Upper lobe of left lung (tissue), 6 donors: Measurements from ENCODE around the gene CNTN2. TPM values are rescaled to one million over a fixed set of nuclear protein-coding genes. Genes with fewer than 3 reads are reported as not detected.

Experiments
- ATAC-seq, 2 donors: fragments of 200-7000 bp; cut with Tn5 transposase; one replicate each; pipeline ENCODE4 v1.9.1; 2022; ENCODE audit warnings: mild to moderate bottlenecking in 2 of 2, moderate library complexity in 2 of 2; ENCODE audit not compliant: low FRiP score in 2 of 2
- DNase-seq, 2 donors: peaks; one replicate each; pipeline ENCODE4 v3.0.0-alpha.2; 2019 to 2020
- H3K27ac ChIP-seq, 4 donors: fragments of 200-600 bp; sonication (generic); one replicate each; pipeline ENCODE4 v1.5.1; 2016 to 2019
- H3K27me3 ChIP-seq, 4 donors: fragments of 200-600 bp; sonication (generic); one replicate each; pipeline ENCODE4 v1.5.1; 2017 to 2019
- H3K36me3 ChIP-seq, 4 donors: fragments of 200-600 bp; sonication (generic); one replicate each; pipeline ENCODE4 v1.5.1; 2016 to 2019
- H3K4me1 ChIP-seq, 4 donors: fragments of 200-600 bp; sonication (generic); one replicate each; pipeline ENCODE4 v1.5.1; 2018 to 2019
- H3K4me3 ChIP-seq, 4 donors: fragments of 200-600 bp; sonication (generic); one replicate each; pipeline ENCODE4 v1.5.1; 2017 to 2019; ENCODE audit warnings: mild to moderate bottlenecking in 2 of 4, moderate library complexity in 1 of 4
- H3K9me3 ChIP-seq, 4 donors: fragments of 200-600 bp; sonication (generic); one replicate each; pipeline ENCODE4 v1.5.1; 2018 to 2019
- EP300 ChIP-seq, 4 donors: sonication (generic); formaldehyde crosslinking; IDR thresholded peaks; one replicate each; pipeline ENCODE4 v1.5.1; 2017; ENCODE audit warnings: antibody characterized with exemption in 4 of 4, control low read depth in 2 of 4
- POLR2A ChIP-seq, 4 donors: fragments of 450-650 bp; IDR thresholded peaks; one replicate each; pipeline ENCODE4 v1.5.1; 2016 to 2017; ENCODE audit warnings: antibody characterized with exemption in 4 of 4, mild to moderate bottlenecking in 2 of 4
- POLR2AphosphoS5 ChIP-seq, 2 donors: sonication (generic); formaldehyde crosslinking; IDR thresholded peaks; one replicate each; pipeline ENCODE4 v1.5.1; 2017; ENCODE audit warnings: antibody characterized with exemption in 2 of 2
- WGBS, 2 donors: methylation state at CpG; one replicate each; pipeline ENCODE4 v1.1.5; 2017 to 2018; 5-methylcytosine and 5-hydroxymethylcytosine counted together
- total RNA-seq, 6 donors: library from RNA; depleted of rRNA in 4 of 6; stranded (reverse); fragments of >200 nt in 4 of 6; gene quantifications; one replicate each; pipeline versions ENCODE4 v1.1.0 to v1.2.1, GENCODE V29; 2016 to 2021
- TF ChIP-seq, protein P1 (sequence below), 6 experiments: fragments of 450-650 bp in 4 of 6; fragments of 200-600 bp in 2 of 6; sonication (generic) in 2 of 6; IDR thresholded peaks; one replicate each; pipeline ENCODE4 v1.5.1; 2016 to 2019; ENCODE audit warnings: antibody characterized with exemption in 6 of 6
- donor health status: DM: no; HTN: no; CAD: no; lungs with moderate emphysema.
- donor health status: DM: no; HTN: yes; CAD: no; lungs with severe emphysema.

CNTN2 gene
- total RNA-seq, 6 donors from 2014 or later, result not detected

DNA sequence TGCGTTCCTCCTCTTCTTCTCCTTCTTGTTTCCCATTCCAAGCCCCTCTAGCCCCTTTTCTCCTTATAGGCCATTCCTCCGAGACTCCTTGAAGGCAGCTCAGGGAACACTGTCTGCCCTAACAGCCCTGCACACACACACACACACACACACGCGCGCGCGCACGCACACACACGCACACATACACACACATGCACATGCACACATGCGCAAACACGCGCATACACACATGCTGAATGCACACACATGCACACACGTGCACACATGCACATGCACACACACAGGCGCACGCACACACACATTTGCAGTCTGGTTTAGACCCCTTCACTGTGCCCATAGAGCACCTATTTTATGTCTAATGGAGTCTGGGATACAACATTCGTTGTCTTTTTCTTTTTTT, 17.8 kb upstream of the CNTN2 start:
- H3K27ac ChIP-seq, result no peak overlapping the region
- H3K9me3 ChIP-seq, result no peaks in the 10 kb centered on the region
- H3K4me3 ChIP-seq, result no peak overlapping the region
- DNase-seq (no peak), ATAC-seq (no peak)
- no peaks in the 10 kb centered on the region for H3K36me3 ChIP-seq
- H3K27me3 ChIP-seq, result no peaks in the 10 kb centered on the region
- H3K4me1 ChIP-seq, result no peaks in the 10 kb centered on the region
- TF ChIP-seq, protein P1, sequence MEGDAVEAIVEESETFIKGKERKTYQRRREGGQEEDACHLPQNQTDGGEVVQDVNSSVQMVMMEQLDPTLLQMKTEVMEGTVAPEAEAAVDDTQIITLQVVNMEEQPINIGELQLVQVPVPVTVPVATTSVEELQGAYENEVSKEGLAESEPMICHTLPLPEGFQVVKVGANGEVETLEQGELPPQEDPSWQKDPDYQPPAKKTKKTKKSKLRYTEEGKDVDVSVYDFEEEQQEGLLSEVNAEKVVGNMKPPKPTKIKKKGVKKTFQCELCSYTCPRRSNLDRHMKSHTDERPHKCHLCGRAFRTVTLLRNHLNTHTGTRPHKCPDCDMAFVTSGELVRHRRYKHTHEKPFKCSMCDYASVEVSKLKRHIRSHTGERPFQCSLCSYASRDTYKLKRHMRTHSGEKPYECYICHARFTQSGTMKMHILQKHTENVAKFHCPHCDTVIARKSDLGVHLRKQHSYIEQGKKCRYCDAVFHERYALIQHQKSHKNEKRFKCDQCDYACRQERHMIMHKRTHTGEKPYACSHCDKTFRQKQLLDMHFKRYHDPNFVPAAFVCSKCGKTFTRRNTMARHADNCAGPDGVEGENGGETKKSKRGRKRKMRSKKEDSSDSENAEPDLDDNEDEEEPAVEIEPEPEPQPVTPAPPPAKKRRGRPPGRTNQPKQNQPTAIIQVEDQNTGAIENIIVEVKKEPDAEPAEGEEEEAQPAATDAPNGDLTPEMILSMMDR (IDR thresholded peaks at IDR 0.05), result no peak
- TF ChIP-seq EP300 (IDR thresholded peaks at IDR 0.05) (no peak), POLR2A (IDR thresholded peaks at IDR 0.05) (no peak), POLR2AphosphoS5 (IDR thresholded peaks at IDR 0.05) (no peak)
- WGBS, 2 donors, result 84 to 85% methylated on average over 16 of the region's 16 CpGs

DNA sequence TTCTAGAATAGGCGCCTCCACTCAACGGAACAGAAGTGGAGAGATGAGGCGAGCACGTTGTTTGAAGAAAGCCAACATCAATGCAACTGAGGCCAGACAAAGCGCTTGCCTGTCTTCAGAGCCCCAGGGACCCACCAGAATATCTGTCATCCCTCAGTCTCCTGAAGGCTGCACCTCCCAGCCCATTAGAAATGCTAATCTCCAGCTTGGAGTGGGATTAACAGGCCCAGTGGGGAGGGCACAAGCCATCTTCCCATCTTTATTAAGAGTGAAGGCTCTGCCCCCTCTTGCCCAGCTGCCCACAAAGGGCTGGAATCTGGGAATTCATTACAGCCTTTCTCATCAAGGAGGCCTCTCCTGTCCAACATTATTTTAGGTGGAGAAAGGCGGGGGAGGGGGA, 16.8 kb upstream of the CNTN2 start:
- 69 to 76% methylated on average over 6 of the region's 6 CpGs for WGBS, 2 donors
- H3K27ac ChIP-seq, result no peak overlapping the region
- H3K4me1 ChIP-seq, result no peaks in the 10 kb centered on the region
- no peak for DNase-seq
- ATAC-seq, result no peak
- no peaks in the 10 kb centered on the region for H3K36me3 ChIP-seq
- no peak overlapping the region for H3K4me3 ChIP-seq
- no peaks in the 10 kb centered on the region for H3K27me3 ChIP-seq
- no peak for TF ChIP-seq EP300 (IDR thresholded peaks at IDR 0.05)
- TF ChIP-seq, protein P1 (IDR thresholded peaks at IDR 0.05), result no peak
- TF ChIP-seq POLR2AphosphoS5 (IDR thresholded peaks at IDR 0.05), result no peak
- TF ChIP-seq POLR2A (IDR thresholded peaks at IDR 0.05), result no peak
- no peaks in the 10 kb centered on the region for H3K9me3 ChIP-seq

DNA sequence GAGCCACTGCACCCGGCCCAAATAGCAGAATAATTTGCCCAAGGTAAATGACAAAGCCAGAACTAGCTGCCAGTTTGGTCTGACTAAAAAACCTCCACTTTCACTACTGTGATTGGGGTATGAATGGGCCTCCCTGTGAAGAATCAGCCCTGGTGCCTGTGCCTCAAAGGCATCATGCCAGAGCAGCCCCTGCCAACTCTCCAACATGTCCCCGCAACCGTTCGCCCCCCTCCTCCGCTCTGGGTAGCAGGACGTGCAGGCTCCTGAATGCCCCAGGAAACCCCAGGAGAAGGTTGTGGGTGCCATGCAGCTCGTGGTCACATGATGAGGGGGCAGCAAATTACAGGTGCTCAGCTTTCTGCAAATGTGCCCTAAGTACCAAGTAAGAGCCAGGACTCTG, 14.6 kb upstream of the CNTN2 start:
- TF ChIP-seq, protein P1 (IDR thresholded peaks at IDR 0.05), result no peak
- TF ChIP-seq EP300 (IDR thresholded peaks at IDR 0.05), result no peak
- no peak for TF ChIP-seq POLR2A (IDR thresholded peaks at IDR 0.05)
- TF ChIP-seq POLR2AphosphoS5 (IDR thresholded peaks at IDR 0.05), result no peak
- no peaks in the 10 kb centered on the region for H3K4me1 ChIP-seq
- DNase-seq (no peak), ATAC-seq (no peak)
- H3K36me3 ChIP-seq, result no peaks in the 10 kb centered on the region
- no peak overlapping the region for H3K4me3 ChIP-seq
- H3K9me3 ChIP-seq, result no peaks in the 10 kb centered on the region
- H3K27me3 ChIP-seq, result no peaks in the 10 kb centered on the region
- 72 to 77% methylated on average over 6 to 7 of the region's 7 CpGs for WGBS, 2 donors
- no peak overlapping the region for H3K27ac ChIP-seq

DNA sequence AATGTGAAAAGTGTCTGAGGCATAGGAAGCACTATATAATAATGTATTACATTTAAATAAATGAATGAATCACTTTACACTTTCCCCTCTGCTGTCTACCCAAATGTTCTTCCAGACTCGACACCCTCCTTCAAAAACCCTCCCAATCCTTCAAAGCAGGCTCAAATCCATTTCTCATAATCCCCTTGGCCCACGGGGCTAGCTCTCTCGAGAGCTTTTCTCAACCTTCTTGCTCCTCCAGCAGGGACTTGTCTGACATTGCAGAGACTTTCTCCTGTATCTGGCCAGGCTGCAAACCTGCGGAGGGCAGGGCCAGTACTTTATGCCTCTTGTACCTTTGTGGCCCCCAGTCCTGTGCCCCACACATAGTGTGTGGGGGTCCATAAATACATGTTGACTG, 14.1 kb upstream of the CNTN2 start:
- ATAC-seq (no peak), DNase-seq (no peak)
- TF ChIP-seq POLR2AphosphoS5 (IDR thresholded peaks at IDR 0.05) (no peak), EP300 (IDR thresholded peaks at IDR 0.05) (no peak), POLR2A (IDR thresholded peaks at IDR 0.05) (no peak)
- TF ChIP-seq, protein P1 (IDR thresholded peaks at IDR 0.05), result no peak
- Histone ChIP-seq H3K27me3 (no peaks in the 10 kb centered on the region), H3K27ac (no peak overlapping the region), H3K36me3 (no peaks in the 10 kb centered on the region), H3K4me3 (no peak overlapping the region), H3K9me3 (no peaks in the 10 kb centered on the region), H3K4me1 (no peaks in the 10 kb centered on the region)
- WGBS, 2 donors, result 61 to 63% methylated on average over 4 of the region's 4 CpGs

DNA sequence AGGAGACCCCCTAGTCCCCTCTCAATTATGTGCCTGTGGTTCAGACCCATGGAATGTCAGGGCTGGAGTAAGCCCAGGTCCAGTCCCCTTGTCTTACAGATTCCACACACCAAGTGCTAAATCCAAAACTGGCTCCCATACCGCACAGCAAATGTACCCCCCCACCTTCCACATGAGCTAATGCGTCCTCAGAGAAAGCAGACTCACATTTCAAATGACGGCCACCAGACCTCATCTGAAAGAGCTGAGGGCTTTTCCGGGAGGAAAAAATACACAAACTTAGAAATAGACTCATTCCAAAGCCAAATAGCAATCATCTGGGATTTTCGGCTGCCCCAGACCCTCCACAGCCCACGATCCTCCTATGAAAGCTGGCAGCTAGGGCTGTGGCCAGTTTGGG, 12.8 kb upstream of the CNTN2 start:
- no peaks in the 10 kb centered on the region for H3K4me1 ChIP-seq
- no peaks in the 10 kb centered on the region for H3K27me3 ChIP-seq
- ATAC-seq (no peak), DNase-seq (no peak)
- H3K9me3 ChIP-seq, result no peaks in the 10 kb centered on the region
- TF ChIP-seq, protein P1 (IDR thresholded peaks at IDR 0.05), result no peak
- no peak for TF ChIP-seq POLR2A (IDR thresholded peaks at IDR 0.05)
- TF ChIP-seq EP300 (IDR thresholded peaks at IDR 0.05), result no peak
- TF ChIP-seq POLR2AphosphoS5 (IDR thresholded peaks at IDR 0.05), result no peak
- no peaks in the 10 kb centered on the region for H3K36me3 ChIP-seq
- H3K27ac ChIP-seq, result no peak overlapping the region
- H3K4me3 ChIP-seq, result no peak overlapping the region
- 74 to 80% methylated on average over 1 to 6 of the region's 6 CpGs for WGBS, 2 donors
